HG03103 (cell line): Measurements from ENCODE around the gene SHISA6.

Source experiments
- ATAC-seq: cut with Tn5 transposase; IDR thresholded peaks from one replicate; pipeline ENCODE4 v1.9.1; 2021; ENCODE audit warnings: low read depth; ENCODE audit not compliant: unreplicated experiment

Gene SHISA6

GRCh38 chr17:11511696-11512095 lies 270.7 kb downstream of the SHISA6 start:
- no peak for ATAC-seq

- ATAC-seq: no peak
Measured at GRCh38 chr17:11514565-11514964, 273.6 kb downstream of the SHISA6 start.

GRCh38 chr17:11514981-11515680 lies 274.1 kb downstream of the SHISA6 start:
- no peak for ATAC-seq

- ATAC-seq: no peak
Measured at GRCh38 chr17:11515901-11516300, 274.9 kb downstream of the SHISA6 start.

- ATAC-seq: no peak
Measured at GRCh38 chr17:11535231-11535630, 294.2 kb downstream of the SHISA6 start.

- ATAC-seq: no peak
Measured at GRCh38 chr17:11538366-11538765, 297.4 kb downstream of the SHISA6 start.

GRCh38 chr17:11539637-11540036 lies 298.6 kb downstream of the SHISA6 start:
- ATAC-seq: no peak

- no peak for ATAC-seq
Measured at GRCh38 chr17:11545002-11545401, 304.0 kb downstream of the SHISA6 start.

- ATAC-seq: no peak
Measured at GRCh38 chr17:11545696-11546095, 304.7 kb downstream of the SHISA6 start.

GRCh38 chr17:11547853-11548252 lies 306.8 kb downstream of the SHISA6 start:
- no peak for ATAC-seq

- ATAC-seq: no peak
Measured at GRCh38 chr17:11548398-11548797, 307.4 kb downstream of the SHISA6 start.

- ATAC-seq: no peak
Measured at GRCh38 chr17:11550431-11550830, 309.4 kb downstream of the SHISA6 start.

GRCh38 chr17:11551442-11551841 lies 310.4 kb downstream of the SHISA6 start:
- ATAC-seq: no peak

- ATAC-seq: no peak
Measured at GRCh38 chr17:11553135-11553534, 312.1 kb downstream of the SHISA6 start.

GRCh38 chr17:11554042-11554441 lies 313.0 kb downstream of the SHISA6 start:
- no peak for ATAC-seq

- ATAC-seq: no peak
Measured at GRCh38 chr17:11554542-11554941, 313.5 kb downstream of the SHISA6 start.

GRCh38 chr17:11555530-11555929 lies 314.5 kb downstream of the SHISA6 start:
- no peak for ATAC-seq

GRCh38 chr17:11557727-11558452 lies 316.9 kb downstream of the SHISA6 start:
- ATAC-seq: no peak

- no peak for ATAC-seq
Measured at GRCh38 chr17:11558681-11559234, 317.7 kb downstream of the SHISA6 start.

GRCh38 chr17:11559601-11560000 lies 318.6 kb downstream of the SHISA6 start:
- no peak for ATAC-seq

- ATAC-seq: no peak
Measured at GRCh38 chr17:11561281-11561680, 320.3 kb downstream of the SHISA6 start.

- ATAC-seq: no peak
Measured at GRCh38 chr17:11561702-11562101, 320.7 kb downstream of the SHISA6 start.
